ENCODE measurements around the gene WWOX. TPM values are rescaled to one million over a fixed set of nuclear protein-coding genes. Genes with fewer than 3 reads are reported as not detected.

WWOX gene
- total RNA-seq, 4 donors from 2014 or later, result 21.4 to 55.6 (median 33.2) TPM

- no peak for ATAC-seq (ENCODE audit: low FRiP score)
- no peak for TF ChIP-seq CTCF (IDR thresholded peaks at IDR 0.05)
These were observed 17.9 kb downstream of the WWOX start for GRCh38 chr16:78117391-78117790.

GRCh38 chr16:78118469-78119025, 19.1 kb downstream of the WWOX start:
- TF ChIP-seq CTCF (IDR thresholded peaks at IDR 0.05), result no peak
- DNase-seq (ENCODE audit: low spot score), result no peak
- ATAC-seq (ENCODE audit: low FRiP score), result no peak

More at GRCh38 chr16:78117391-78117790, 17.9 kb downstream of the WWOX start:
- DNase-seq (ENCODE audit: low spot score), result no peak

DNA sequence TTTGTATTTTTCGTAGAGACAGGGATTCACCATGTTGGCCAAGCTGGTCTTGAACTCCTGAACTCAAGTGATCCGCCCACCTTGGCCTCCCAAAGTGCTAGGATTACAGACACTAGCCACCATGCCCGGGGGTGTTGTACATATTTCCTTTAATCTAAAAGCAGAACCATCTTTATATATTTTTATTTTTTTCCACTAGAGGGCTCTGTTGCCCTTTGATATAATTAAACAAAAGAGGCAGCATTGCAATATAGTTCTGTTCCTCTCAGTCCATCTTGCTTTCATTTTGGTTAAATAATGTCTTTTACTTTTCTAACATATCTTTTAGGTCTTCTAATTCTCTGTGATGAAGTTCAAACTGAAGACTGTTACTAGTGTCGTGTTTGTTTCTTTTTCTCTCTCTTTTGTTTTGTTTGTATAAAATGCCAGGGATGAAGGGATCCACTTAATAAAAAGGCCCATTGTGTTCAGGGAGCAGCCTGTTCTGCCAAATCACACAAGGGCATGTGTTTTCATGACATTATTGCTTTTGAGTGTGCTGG, 23.4 kb downstream of the WWOX start:
- no peak for TF ChIP-seq CTCF (IDR thresholded peaks at IDR 0.05)
- DNase-seq (ENCODE audit: low spot score) (no peak), ATAC-seq (ENCODE audit: low FRiP score) (peak; percentile 61)

DNA sequence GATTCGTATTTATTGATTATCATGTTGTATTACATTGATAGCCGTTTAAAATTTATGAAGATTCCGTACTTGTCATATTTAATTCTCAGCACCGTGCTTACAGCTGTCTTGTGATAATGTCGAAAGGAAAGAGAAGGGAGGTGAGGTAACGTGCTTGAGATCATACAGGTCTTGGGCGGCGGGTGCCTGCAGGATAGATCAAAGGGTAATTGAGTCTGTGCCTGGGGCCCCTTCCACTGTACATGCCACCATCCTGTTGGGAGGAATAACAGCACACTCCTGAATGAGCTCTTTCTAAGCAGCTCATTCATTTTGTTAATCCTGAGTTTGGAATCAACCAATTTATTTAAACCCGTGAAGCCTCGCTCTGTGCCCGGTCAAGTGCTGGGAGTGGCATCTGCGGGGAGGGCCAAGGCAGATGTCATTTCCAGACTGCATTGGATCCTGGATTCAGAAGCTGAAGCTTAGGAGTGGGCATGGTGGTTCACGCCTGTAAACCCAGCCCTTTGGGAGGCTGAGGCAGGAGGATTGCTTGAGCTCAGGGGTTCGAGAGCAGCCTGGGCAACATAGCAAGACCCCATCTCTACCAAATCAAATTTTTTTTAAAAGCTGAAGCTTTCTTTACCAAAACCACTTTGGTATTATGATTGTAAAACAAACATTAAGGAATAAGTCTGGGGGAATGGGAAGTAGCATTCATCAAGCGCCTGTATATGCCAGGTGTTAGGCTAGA, 25.8 kb downstream of the WWOX start:
- no peak for TF ChIP-seq CTCF (IDR thresholded peaks at IDR 0.05)
- ATAC-seq (ENCODE audit: low FRiP score) (no peak), DNase-seq (ENCODE audit: low spot score) (no peak)

- DNase-seq (ENCODE audit: low spot score), result no peak
- ATAC-seq (ENCODE audit: low FRiP score), result no peak
- no peak for TF ChIP-seq CTCF (IDR thresholded peaks at IDR 0.05)
These were observed 27.2 kb downstream of the WWOX start for GRCh38 chr16:78126662-78127061.

- DNase-seq (ENCODE audit: low spot score) (no peak), ATAC-seq (ENCODE audit: low FRiP score) (peak; percentile 43)
- TF ChIP-seq CTCF (IDR thresholded peaks at IDR 0.05), result no peak
These were observed 27.7 kb downstream of the WWOX start for GRCh38 chr16:78127130-78127529.

DNA sequence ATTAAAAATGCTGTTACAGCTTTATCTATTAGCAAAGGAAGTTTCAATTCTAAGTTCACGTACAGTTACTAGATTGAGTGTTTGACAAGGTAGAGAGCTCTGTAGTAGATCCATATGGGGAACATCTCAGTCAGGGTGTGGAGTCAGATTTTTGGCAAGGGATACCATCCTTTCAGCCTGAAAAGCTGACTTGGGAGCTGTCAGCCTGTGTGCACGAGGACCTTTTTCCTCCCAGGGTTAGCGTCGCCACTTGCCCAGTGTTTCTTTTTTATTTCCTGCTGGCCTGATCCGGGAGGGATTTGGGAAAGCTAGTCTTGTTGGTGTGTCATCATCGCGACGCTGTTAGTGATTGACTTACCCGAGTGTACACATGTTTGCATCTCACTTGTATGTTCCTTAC, 29.5 kb downstream of the WWOX start:
- DNase-seq (ENCODE audit: low spot score), result no peak
- no peak for ATAC-seq (ENCODE audit: low FRiP score)
- TF ChIP-seq CTCF (IDR thresholded peaks at IDR 0.05), result no peak
